ENCODE data around the gene TM6SF1.
"Not testable (repeated sequence)": the region's sequence is repeated elsewhere in the genome, so short reads cannot be mapped to it uniquely, and the experiment has no call there.

The TM6SF1 gene

GRCh38 chr15:83088876-83089275 is 18.6 kb upstream of the TM6SF1 start:
- Histone ChIP-seq H4K20me1 (ENCODE audit: insufficient read depth, low read length) (no peaks in the 10 kb centered on the region), H3K4me2 (ENCODE audit: low read length) (no peak overlapping the region), H3K36me3 (ENCODE audit: insufficient read depth, low read length) (no peaks in the 10 kb centered on the region), H3K27ac (ENCODE audit: low read depth, low read length, poor library complexity, severe bottlenecking) (no peak overlapping the region), H3K27me3 (ENCODE audit: insufficient read depth, low read length) (no peaks in the 10 kb centered on the region), H3K4me3 (ENCODE audit: low read depth, low read length, poor library complexity, severe bottlenecking) (no peak overlapping the region), H3K4me1 (ENCODE audit: insufficient read depth, low read length, severe bottlenecking) (peaks cover 7% of the 10 kb centered on the region), H3K9me3 (ENCODE audit: low read length) (no peaks in the 10 kb centered on the region), H3K79me2 (ENCODE audit: insufficient read depth, low read length) (no peaks in the 10 kb centered on the region), H3K9me2 (ENCODE audit: low read depth, low read length) (no peaks in the 10 kb centered on the region), H3K9ac (ENCODE audit: low read length) (no peak overlapping the region), H3F3A (ENCODE audit: insufficient read depth, low read length) (no peaks in the 10 kb centered on the region), H2AFZ (ENCODE audit: low read length) (no peak overlapping the region)
- no peak for TF ChIP-seq CTCF (IDR thresholded peaks at IDR 0.05; ENCODE audit: low read length)
- no peak for TF ChIP-seq EZH2 (IDR thresholded peaks at IDR 0.05; ENCODE audit: borderline replicate concordance, low read length)

GRCh38 chr15:83090465-83090864 is 17.0 kb upstream of the TM6SF1 start:
- Histone ChIP-seq H3K9me3 (ENCODE audit: low read length) (no peaks in the 10 kb centered on the region), H3K4me1 (ENCODE audit: insufficient read depth, low read length, severe bottlenecking) (peaks cover 7% of the 10 kb centered on the region), H3K4me2 (ENCODE audit: low read length) (no peak overlapping the region), H3K79me2 (ENCODE audit: insufficient read depth, low read length) (no peaks in the 10 kb centered on the region), H3K27me3 (ENCODE audit: insufficient read depth, low read length) (no peaks in the 10 kb centered on the region), H3K9me2 (ENCODE audit: low read depth, low read length) (no peaks in the 10 kb centered on the region), H4K20me1 (ENCODE audit: insufficient read depth, low read length) (no peaks in the 10 kb centered on the region), H3K9ac (ENCODE audit: low read length) (no peak overlapping the region), H3K4me3 (ENCODE audit: low read depth, low read length, poor library complexity, severe bottlenecking) (no peak overlapping the region), H2AFZ (ENCODE audit: low read length) (no peak overlapping the region), H3K27ac (ENCODE audit: low read depth, low read length, poor library complexity, severe bottlenecking) (no peak overlapping the region), H3K36me3 (ENCODE audit: insufficient read depth, low read length) (no peaks in the 10 kb centered on the region), H3F3A (ENCODE audit: insufficient read depth, low read length) (no peaks in the 10 kb centered on the region)
- no peak for TF ChIP-seq CTCF (IDR thresholded peaks at IDR 0.05; ENCODE audit: low read length)
- TF ChIP-seq EZH2 (IDR thresholded peaks at IDR 0.05; ENCODE audit: borderline replicate concordance, low read length): no peak

GRCh38 chr15:83091965-83092308 is 15.5 kb upstream of the TM6SF1 start:
- H3K27ac ChIP-seq (ENCODE audit: low read depth, low read length, poor library complexity, severe bottlenecking); H3K4me1 ChIP-seq (ENCODE audit: insufficient read depth, low read length, severe bottlenecking); H3K9me3 ChIP-seq (ENCODE audit: low read length); H2AFZ ChIP-seq (ENCODE audit: low read length); H3K4me2 ChIP-seq (ENCODE audit: low read length); H3K36me3 ChIP-seq (ENCODE audit: insufficient read depth, low read length); H3K4me3 ChIP-seq (ENCODE audit: low read depth, low read length, poor library complexity, severe bottlenecking); H3K9ac ChIP-seq (ENCODE audit: low read length); H3F3A ChIP-seq (ENCODE audit: insufficient read depth, low read length); H4K20me1 ChIP-seq (ENCODE audit: insufficient read depth, low read length); H3K27me3 ChIP-seq (ENCODE audit: insufficient read depth, low read length); H3K9me2 ChIP-seq (ENCODE audit: low read depth, low read length); H3K79me2 ChIP-seq (ENCODE audit: insufficient read depth, low read length): not testable (repeated sequence)

- Histone ChIP-seq H3K27me3 (ENCODE audit: insufficient read depth, low read length) (no peaks in the 10 kb centered on the region), H3K36me3 (ENCODE audit: insufficient read depth, low read length) (no peaks in the 10 kb centered on the region), H3K9me2 (ENCODE audit: low read depth, low read length) (no peaks in the 10 kb centered on the region), H3K4me1 (ENCODE audit: insufficient read depth, low read length, severe bottlenecking) (peaks cover 7% of the 10 kb centered on the region), H3K9me3 (ENCODE audit: low read length) (no peaks in the 10 kb centered on the region), H3K27ac (ENCODE audit: low read depth, low read length, poor library complexity, severe bottlenecking) (no peak overlapping the region), H3K4me2 (ENCODE audit: low read length) (no peak overlapping the region; the same call in 1 of the 2 replicates), H3F3A (ENCODE audit: insufficient read depth, low read length) (no peaks in the 10 kb centered on the region), H2AFZ (ENCODE audit: low read length) (no peak overlapping the region), H3K79me2 (ENCODE audit: insufficient read depth, low read length) (no peaks in the 10 kb centered on the region), H4K20me1 (ENCODE audit: insufficient read depth, low read length) (no peaks in the 10 kb centered on the region), H3K4me3 (ENCODE audit: low read depth, low read length, poor library complexity, severe bottlenecking) (no peak overlapping the region), H3K9ac (ENCODE audit: low read length) (no peak overlapping the region)
- no peak for TF ChIP-seq EZH2 (IDR thresholded peaks at IDR 0.05; ENCODE audit: borderline replicate concordance, low read length)
These were observed 15.0 kb upstream of the TM6SF1 start for GRCh38 chr15:83092309-83092976.
